GM23338 (cell line): ENCODE results near the gene RAB15.

ENCODE experiments used
- CREB1 ChIP-seq: fragments of 250-450 bp; sonication (Bioruptor Pico); IDR thresholded peaks from 2 replicates; pipeline ENCODE4 v1.5.0; 2020; ENCODE audit warnings: low read depth, mild to moderate bottlenecking, moderate library complexity
- EZH2 ChIP-seq: fragments of 200-600 bp; sonication (generic); IDR thresholded peaks from one replicate; pipeline ENCODE4 v1.8.0; 2017; ENCODE audit warnings: antibody characterized with exemption, mild to moderate bottlenecking, low read depth; ENCODE audit not compliant: unreplicated experiment
- EZH2phosphoT487 ChIP-seq: fragments of 200-600 bp; sonication (generic); IDR thresholded peaks from one replicate; pipeline ENCODE4 v1.8.1; 2018; ENCODE audit warnings: antibody characterized with exemption; ENCODE audit not compliant: unreplicated experiment
- JUNB ChIP-seq: IDR thresholded peaks from one replicate; pipeline ENCODE4 v1.6.1; 2016; ENCODE audit warnings: antibody characterized with exemption; ENCODE audit not compliant: unreplicated experiment
- POLR2AphosphoS5 ChIP-seq: IDR thresholded peaks from 2 replicates; pipeline ENCODE4 v1.6.1; 2016; ENCODE audit warnings: antibody characterized with exemption, low read depth
- STAT1 ChIP-seq: IDR thresholded peaks from one replicate; pipeline ENCODE4 v1.6.1; 2016; ENCODE audit warnings: antibody characterized with exemption; ENCODE audit not compliant: unreplicated experiment
- ZNF114 ChIP-seq: fragments of 250-450 bp; sonication (Bioruptor Pico); IDR thresholded peaks from 2 replicates; pipeline ENCODE4 v1.5.0; 2020; ENCODE audit warnings: mild to moderate bottlenecking, moderate library complexity
- TF ChIP-seq, protein P1 (sequence below), 2 experiments: fragments of 200-600 bp in 1 of 2; sonication (generic) in 1 of 2; conservative IDR thresholded peaks; 2 replicates each; pipeline versions ENCODE4 v1.5.1 to v1.6.1; 2016 to 2017; ENCODE audit warnings: antibody characterized with exemption in 2 of 2, low read depth in 2 of 2, mild to moderate bottlenecking in 2 of 2, moderate library complexity in 1 of 2
- TF ChIP-seq, protein P2 (sequence below): IDR thresholded peaks from 2 replicates; pipeline ENCODE4 v1.6.1; 2016; ENCODE audit warnings: antibody characterized with exemption
- TF ChIP-seq, protein P3 (sequence below): IDR thresholded peaks from one replicate; pipeline ENCODE4 v1.6.1; 2018; ENCODE audit warnings: antibody characterized with exemption; ENCODE audit not compliant: unreplicated experiment

DNA sequence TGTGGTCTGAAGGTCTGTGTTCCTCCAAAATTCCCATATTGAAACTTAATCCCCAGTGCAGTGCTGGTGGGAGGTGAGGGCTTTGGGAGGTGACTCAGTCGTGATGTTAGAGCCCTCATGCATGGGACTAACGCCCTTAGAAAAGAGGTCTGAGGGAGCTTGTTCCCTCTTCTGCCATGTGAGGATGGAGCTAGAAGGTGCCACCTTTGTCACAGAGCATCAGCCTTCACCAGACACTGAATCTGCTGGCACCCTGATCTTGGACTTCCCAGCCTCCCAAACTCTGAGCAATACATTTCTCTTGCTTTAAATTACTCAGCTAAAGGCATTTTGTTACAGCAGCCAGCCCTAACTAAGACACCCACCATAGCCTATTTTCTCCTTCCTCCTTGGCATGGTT is 13.9 kb downstream of the RAB15 start:
- TF ChIP-seq, protein P1, sequence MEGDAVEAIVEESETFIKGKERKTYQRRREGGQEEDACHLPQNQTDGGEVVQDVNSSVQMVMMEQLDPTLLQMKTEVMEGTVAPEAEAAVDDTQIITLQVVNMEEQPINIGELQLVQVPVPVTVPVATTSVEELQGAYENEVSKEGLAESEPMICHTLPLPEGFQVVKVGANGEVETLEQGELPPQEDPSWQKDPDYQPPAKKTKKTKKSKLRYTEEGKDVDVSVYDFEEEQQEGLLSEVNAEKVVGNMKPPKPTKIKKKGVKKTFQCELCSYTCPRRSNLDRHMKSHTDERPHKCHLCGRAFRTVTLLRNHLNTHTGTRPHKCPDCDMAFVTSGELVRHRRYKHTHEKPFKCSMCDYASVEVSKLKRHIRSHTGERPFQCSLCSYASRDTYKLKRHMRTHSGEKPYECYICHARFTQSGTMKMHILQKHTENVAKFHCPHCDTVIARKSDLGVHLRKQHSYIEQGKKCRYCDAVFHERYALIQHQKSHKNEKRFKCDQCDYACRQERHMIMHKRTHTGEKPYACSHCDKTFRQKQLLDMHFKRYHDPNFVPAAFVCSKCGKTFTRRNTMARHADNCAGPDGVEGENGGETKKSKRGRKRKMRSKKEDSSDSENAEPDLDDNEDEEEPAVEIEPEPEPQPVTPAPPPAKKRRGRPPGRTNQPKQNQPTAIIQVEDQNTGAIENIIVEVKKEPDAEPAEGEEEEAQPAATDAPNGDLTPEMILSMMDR (conservative IDR thresholded peaks at IDR 0.05; ENCODE audit: low read depth in 2 of 2) = no peak
- TF ChIP-seq EZH2 (no peak), POLR2AphosphoS5 (no peak), EZH2phosphoT487 (no peak), CREB1 (no peak), JUNB (no peak), ZNF114 (CRISPR knock-in tag) (no peak), STAT1 (no peak)
- TF ChIP-seq, protein P2, sequence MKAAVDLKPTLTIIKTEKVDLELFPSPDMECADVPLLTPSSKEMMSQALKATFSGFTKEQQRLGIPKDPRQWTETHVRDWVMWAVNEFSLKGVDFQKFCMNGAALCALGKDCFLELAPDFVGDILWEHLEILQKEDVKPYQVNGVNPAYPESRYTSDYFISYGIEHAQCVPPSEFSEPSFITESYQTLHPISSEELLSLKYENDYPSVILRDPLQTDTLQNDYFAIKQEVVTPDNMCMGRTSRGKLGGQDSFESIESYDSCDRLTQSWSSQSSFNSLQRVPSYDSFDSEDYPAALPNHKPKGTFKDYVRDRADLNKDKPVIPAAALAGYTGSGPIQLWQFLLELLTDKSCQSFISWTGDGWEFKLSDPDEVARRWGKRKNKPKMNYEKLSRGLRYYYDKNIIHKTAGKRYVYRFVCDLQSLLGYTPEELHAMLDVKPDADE = no peak
- TF ChIP-seq, protein P3, sequence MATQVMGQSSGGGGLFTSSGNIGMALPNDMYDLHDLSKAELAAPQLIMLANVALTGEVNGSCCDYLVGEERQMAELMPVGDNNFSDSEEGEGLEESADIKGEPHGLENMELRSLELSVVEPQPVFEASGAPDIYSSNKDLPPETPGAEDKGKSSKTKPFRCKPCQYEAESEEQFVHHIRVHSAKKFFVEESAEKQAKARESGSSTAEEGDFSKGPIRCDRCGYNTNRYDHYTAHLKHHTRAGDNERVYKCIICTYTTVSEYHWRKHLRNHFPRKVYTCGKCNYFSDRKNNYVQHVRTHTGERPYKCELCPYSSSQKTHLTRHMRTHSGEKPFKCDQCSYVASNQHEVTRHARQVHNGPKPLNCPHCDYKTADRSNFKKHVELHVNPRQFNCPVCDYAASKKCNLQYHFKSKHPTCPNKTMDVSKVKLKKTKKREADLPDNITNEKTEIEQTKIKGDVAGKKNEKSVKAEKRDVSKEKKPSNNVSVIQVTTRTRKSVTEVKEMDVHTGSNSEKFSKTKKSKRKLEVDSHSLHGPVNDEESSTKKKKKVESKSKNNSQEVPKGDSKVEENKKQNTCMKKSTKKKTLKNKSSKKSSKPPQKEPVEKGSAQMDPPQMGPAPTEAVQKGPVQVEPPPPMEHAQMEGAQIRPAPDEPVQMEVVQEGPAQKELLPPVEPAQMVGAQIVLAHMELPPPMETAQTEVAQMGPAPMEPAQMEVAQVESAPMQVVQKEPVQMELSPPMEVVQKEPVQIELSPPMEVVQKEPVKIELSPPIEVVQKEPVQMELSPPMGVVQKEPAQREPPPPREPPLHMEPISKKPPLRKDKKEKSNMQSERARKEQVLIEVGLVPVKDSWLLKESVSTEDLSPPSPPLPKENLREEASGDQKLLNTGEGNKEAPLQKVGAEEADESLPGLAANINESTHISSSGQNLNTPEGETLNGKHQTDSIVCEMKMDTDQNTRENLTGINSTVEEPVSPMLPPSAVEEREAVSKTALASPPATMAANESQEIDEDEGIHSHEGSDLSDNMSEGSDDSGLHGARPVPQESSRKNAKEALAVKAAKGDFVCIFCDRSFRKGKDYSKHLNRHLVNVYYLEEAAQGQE = no peak
